ENCODE measurements around the gene KLF15.

KLF15 gene

GRCh38 chr3:126344380-126345041 lies 12.7 kb downstream of the KLF15 start:
- no peak overlapping the region for H3K4me3 ChIP-seq (ENCODE audit: low read depth, low read length)
- H3K4me1 ChIP-seq (ENCODE audit: control insufficient read depth, insufficient read depth, low read length) = peaks cover 11% of the 10 kb centered on the region; the same call in 1 of the 2 replicates
- no peak overlapping the region for H3K9ac ChIP-seq (ENCODE audit: low read length)
- H3K9me3 ChIP-seq (ENCODE audit: control insufficient read depth, insufficient read depth, low read depth, low read length) = no peaks in the 10 kb centered on the region
- H3K36me3 ChIP-seq (ENCODE audit: control insufficient read depth, insufficient read depth, low read length) = no peaks in the 10 kb centered on the region
- no peaks in the 10 kb centered on the region for H3K27me3 ChIP-seq (ENCODE audit: control insufficient read depth, insufficient read depth, low read length)
- no peak overlapping the region for H3K27ac ChIP-seq (ENCODE audit: low read depth, low read length)

GRCh38 chr3:126343649-126344035 lies 13.6 kb downstream of the KLF15 start:
- Histone ChIP-seq H3K9me3 (ENCODE audit: control insufficient read depth, insufficient read depth, low read depth, low read length) (no peaks in the 10 kb centered on the region), H3K27ac (ENCODE audit: low read depth, low read length) (no peak overlapping the region), H3K27me3 (ENCODE audit: control insufficient read depth, insufficient read depth, low read length) (no peaks in the 10 kb centered on the region), H3K4me1 (ENCODE audit: control insufficient read depth, insufficient read depth, low read length) (peaks cover 11% of the 10 kb centered on the region; the same call in 1 of the 2 replicates), H3K9ac (ENCODE audit: low read length) (no peak overlapping the region), H3K4me3 (ENCODE audit: low read depth, low read length) (no peak overlapping the region), H3K36me3 (ENCODE audit: control insufficient read depth, insufficient read depth, low read length) (no peaks in the 10 kb centered on the region)

- Histone ChIP-seq H3K27ac (ENCODE audit: low read depth, low read length) (no peak overlapping the region), H3K36me3 (ENCODE audit: control insufficient read depth, insufficient read depth, low read length) (no peaks in the 10 kb centered on the region), H3K9ac (ENCODE audit: low read length) (no peak overlapping the region), H3K4me1 (ENCODE audit: control insufficient read depth, insufficient read depth, low read length) (peaks cover 11% of the 10 kb centered on the region; the same call in 1 of the 2 replicates), H3K27me3 (ENCODE audit: control insufficient read depth, insufficient read depth, low read length) (no peaks in the 10 kb centered on the region), H3K4me3 (ENCODE audit: low read depth, low read length) (no peak overlapping the region), H3K9me3 (ENCODE audit: control insufficient read depth, insufficient read depth, low read depth, low read length) (no peaks in the 10 kb centered on the region)
Measured at GRCh38 chr3:126342991-126343648, 14.1 kb downstream of the KLF15 start.

- Histone ChIP-seq H3K4me3 (ENCODE audit: low read depth, low read length) (no peak overlapping the region), H3K9ac (ENCODE audit: low read length) (no peak overlapping the region), H3K27me3 (ENCODE audit: control insufficient read depth, insufficient read depth, low read length) (no peaks in the 10 kb centered on the region), H3K9me3 (ENCODE audit: control insufficient read depth, insufficient read depth, low read depth, low read length) (no peaks in the 10 kb centered on the region), H3K4me1 (ENCODE audit: control insufficient read depth, insufficient read depth, low read length) (peaks cover 11% of the 10 kb centered on the region; the same call in 1 of the 2 replicates), H3K36me3 (ENCODE audit: control insufficient read depth, insufficient read depth, low read length) (no peaks in the 10 kb centered on the region), H3K27ac (ENCODE audit: low read depth, low read length) (no peak overlapping the region)
Measured at GRCh38 chr3:126342211-126342610, 15.0 kb downstream of the KLF15 start.

- no peak overlapping the region for H3K4me3 ChIP-seq (ENCODE audit: low read depth, low read length)
- H3K4me1 ChIP-seq (ENCODE audit: control insufficient read depth, insufficient read depth, low read length) = peaks cover 11% of the 10 kb centered on the region; the same call in 1 of the 2 replicates
- H3K9me3 ChIP-seq (ENCODE audit: control insufficient read depth, insufficient read depth, low read depth, low read length) = no peaks in the 10 kb centered on the region
- no peak overlapping the region for H3K27ac ChIP-seq (ENCODE audit: low read depth, low read length)
- no peak overlapping the region for H3K9ac ChIP-seq (ENCODE audit: low read length)
- no peaks in the 10 kb centered on the region for H3K36me3 ChIP-seq (ENCODE audit: control insufficient read depth, insufficient read depth, low read length)
- no peaks in the 10 kb centered on the region for H3K27me3 ChIP-seq (ENCODE audit: control insufficient read depth, insufficient read depth, low read length)
Measured at GRCh38 chr3:126341755-126342150, 15.5 kb downstream of the KLF15 start.

- H3K4me3 ChIP-seq (ENCODE audit: low read depth, low read length) = no peak overlapping the region
- no peak overlapping the region for H3K27ac ChIP-seq (ENCODE audit: low read depth, low read length)
- no peaks in the 10 kb centered on the region for H3K27me3 ChIP-seq (ENCODE audit: control insufficient read depth, insufficient read depth, low read length)
- H3K36me3 ChIP-seq (ENCODE audit: control insufficient read depth, insufficient read depth, low read length) = no peaks in the 10 kb centered on the region
- no peaks in the 10 kb centered on the region for H3K9me3 ChIP-seq (ENCODE audit: control insufficient read depth, insufficient read depth, low read depth, low read length)
- no peak overlapping the region for H3K9ac ChIP-seq (ENCODE audit: low read length)
- H3K4me1 ChIP-seq (ENCODE audit: control insufficient read depth, insufficient read depth, low read length) = peaks cover 11% of the 10 kb centered on the region; the same call in 1 of the 2 replicates
Measured at GRCh38 chr3:126340943-126341754, 16.1 kb downstream of the KLF15 start.

GRCh38 chr3:126340596-126340942 lies 16.6 kb downstream of the KLF15 start:
- Histone ChIP-seq H3K9me3 (ENCODE audit: control insufficient read depth, insufficient read depth, low read depth, low read length) (no peaks in the 10 kb centered on the region), H3K4me3 (ENCODE audit: low read depth, low read length) (no peak overlapping the region), H3K27ac (ENCODE audit: low read depth, low read length) (no peak overlapping the region), H3K4me1 (ENCODE audit: control insufficient read depth, insufficient read depth, low read length) (peaks cover 11% of the 10 kb centered on the region; the same call in 1 of the 2 replicates), H3K9ac (ENCODE audit: low read length) (no peak overlapping the region), H3K36me3 (ENCODE audit: control insufficient read depth, insufficient read depth, low read length) (no peaks in the 10 kb centered on the region), H3K27me3 (ENCODE audit: control insufficient read depth, insufficient read depth, low read length) (no peaks in the 10 kb centered on the region)

- H3K4me3 ChIP-seq (ENCODE audit: low read depth, low read length) = no peak overlapping the region
- no peaks in the 10 kb centered on the region for H3K27me3 ChIP-seq (ENCODE audit: control insufficient read depth, insufficient read depth, low read length)
- H3K4me1 ChIP-seq (ENCODE audit: control insufficient read depth, insufficient read depth, low read length) = peaks cover 11% of the 10 kb centered on the region; the same call in 1 of the 2 replicates
- H3K27ac ChIP-seq (ENCODE audit: low read depth, low read length) = no peak overlapping the region
- no peaks in the 10 kb centered on the region for H3K9me3 ChIP-seq (ENCODE audit: control insufficient read depth, insufficient read depth, low read depth, low read length)
- H3K9ac ChIP-seq (ENCODE audit: low read length) = no peak overlapping the region
- H3K36me3 ChIP-seq (ENCODE audit: control insufficient read depth, insufficient read depth, low read length) = no peaks in the 10 kb centered on the region
Measured at GRCh38 chr3:126340081-126340511, 17.1 kb downstream of the KLF15 start.

- Histone ChIP-seq H3K36me3 (ENCODE audit: control insufficient read depth, insufficient read depth, low read length) (no peaks in the 10 kb centered on the region), H3K9me3 (ENCODE audit: control insufficient read depth, insufficient read depth, low read depth, low read length) (no peaks in the 10 kb centered on the region), H3K27ac (ENCODE audit: low read depth, low read length) (no peak overlapping the region), H3K9ac (ENCODE audit: low read length) (no peak overlapping the region), H3K27me3 (ENCODE audit: control insufficient read depth, insufficient read depth, low read length) (no peaks in the 10 kb centered on the region), H3K4me3 (ENCODE audit: low read depth, low read length) (no peak overlapping the region), H3K4me1 (ENCODE audit: control insufficient read depth, insufficient read depth, low read length) (peaks cover 11% of the 10 kb centered on the region; the same call in 1 of the 2 replicates)
Measured at GRCh38 chr3:126339466-126339865, 17.7 kb downstream of the KLF15 start.

GRCh38 chr3:126338790-126339288 lies 18.4 kb downstream of the KLF15 start:
- H3K4me3 ChIP-seq (ENCODE audit: low read depth, low read length) = no peak overlapping the region
- no peaks in the 10 kb centered on the region for H3K27me3 ChIP-seq (ENCODE audit: control insufficient read depth, insufficient read depth, low read length)
- no peak overlapping the region for H3K9ac ChIP-seq (ENCODE audit: low read length)
- peaks cover 11% of the 10 kb centered on the region; the same call in 1 of the 2 replicates for H3K4me1 ChIP-seq (ENCODE audit: control insufficient read depth, insufficient read depth, low read length)
- H3K36me3 ChIP-seq (ENCODE audit: control insufficient read depth, insufficient read depth, low read length) = no peaks in the 10 kb centered on the region
- no peak overlapping the region for H3K27ac ChIP-seq (ENCODE audit: low read depth, low read length)
- no peaks in the 10 kb centered on the region for H3K9me3 ChIP-seq (ENCODE audit: control insufficient read depth, insufficient read depth, low read depth, low read length)
